H9 (cell line): ENCODE measurements around the gene FMC1. TPM values are rescaled to one million over a fixed set of nuclear protein-coding genes. Genes with fewer than 3 reads are reported as not detected.

Experiments
- DNase-seq: peaks from one replicate; pipeline ENCODE4 v3.0.0-alpha.2; 2017
- H2AFZ ChIP-seq: one replicate; pipeline ENCODE4 v1.6.1; 2013; ENCODE audit warnings: mild to moderate bottlenecking, low read length, control low read depth, moderate library complexity
- H2AK5ac ChIP-seq: 2 replicates; pipeline ENCODE4 v1.6.1; 2013; ENCODE audit warnings: low read length, control low read depth, mixed read lengths; ENCODE audit not compliant: insufficient read length
- H2BK120ac ChIP-seq: one replicate; pipeline ENCODE4 v1.6.1; 2013; ENCODE audit warnings: low read depth, mild to moderate bottlenecking, low read length, control low read depth, inconsistent platforms; ENCODE audit not compliant: poor library complexity, severe bottlenecking
- H2BK12ac ChIP-seq: 2 replicates; pipeline ENCODE4 v1.6.1; 2013; ENCODE audit warnings: low read length, control low read depth, mixed read lengths, low read depth; ENCODE audit not compliant: insufficient read length
- H2BK15ac ChIP-seq: 2 replicates; pipeline ENCODE4 v1.6.1; 2013; ENCODE audit warnings: low read depth, low read length, control low read depth
- H2BK20ac ChIP-seq: one replicate; pipeline ENCODE4 v1.6.1; 2013; ENCODE audit warnings: low read depth, mild to moderate bottlenecking, low read length, control low read depth, inconsistent platforms; ENCODE audit not compliant: poor library complexity, severe bottlenecking
- H2BK5ac ChIP-seq: 2 replicates; pipeline ENCODE4 v1.6.1; 2013; ENCODE audit warnings: low read length, control low read depth, mixed read lengths; ENCODE audit not compliant: insufficient read length
- H3K14ac ChIP-seq: 2 replicates; pipeline ENCODE4 v1.6.1; 2013; ENCODE audit warnings: low read length, control low read depth; ENCODE audit not compliant: insufficient read depth
- H3K18ac ChIP-seq: 2 replicates; pipeline ENCODE4 v1.6.1; 2013; ENCODE audit warnings: low read depth, mild to moderate bottlenecking, mixed read lengths, low read length, control low read depth; ENCODE audit not compliant: insufficient read length
- H3K23ac ChIP-seq: 2 replicates; pipeline ENCODE4 v1.6.1; 2013; ENCODE audit warnings: low read length, control low read depth, mixed read lengths, low read depth; ENCODE audit not compliant: insufficient read length
- H3K23me2 ChIP-seq: 2 replicates; pipeline ENCODE4 v1.6.1; 2013; ENCODE audit warnings: low read depth, mild to moderate bottlenecking, mixed read lengths, low read length, control low read depth; ENCODE audit not compliant: insufficient read length, poor library complexity, severe bottlenecking
- H3K27ac ChIP-seq: 2 replicates; pipeline ENCODE4 v1.5.1; 2013; ENCODE audit warnings: low read length, control low read depth, mixed read lengths, low read depth; ENCODE audit not compliant: insufficient read length
- H3K27me3 ChIP-seq: 2 replicates; pipeline ENCODE4 v1.6.1; 2013; ENCODE audit warnings: low read length, control low read depth, inconsistent platforms; ENCODE audit not compliant: insufficient read depth
- H3K4ac ChIP-seq: 2 replicates; pipeline ENCODE4 v1.6.1; 2013; ENCODE audit warnings: low read depth, mild to moderate bottlenecking, control low read depth, inconsistent platforms, low read length, moderate library complexity
- H3K4me1 ChIP-seq: 2 replicates; pipeline ENCODE4 v1.6.1; 2013; ENCODE audit warnings: low read length, control low read depth, inconsistent platforms; ENCODE audit not compliant: insufficient read depth
- H3K4me2 ChIP-seq: 2 replicates; pipeline ENCODE4 v1.6.1; 2013; ENCODE audit warnings: low read length, control low read depth, mixed read lengths; ENCODE audit not compliant: insufficient read length, insufficient read depth
- H3K56ac ChIP-seq: 2 replicates; pipeline ENCODE4 v1.6.1; 2013; ENCODE audit warnings: low read depth, mild to moderate bottlenecking, mixed read lengths, low read length, control low read depth; ENCODE audit not compliant: insufficient read length
- H3K79me1 ChIP-seq: 2 replicates; pipeline ENCODE4 v1.6.1; 2013; ENCODE audit warnings: low read depth, mild to moderate bottlenecking, moderate library complexity, low read length, control low read depth, inconsistent platforms; ENCODE audit not compliant: insufficient read depth, poor library complexity, severe bottlenecking
- H3K79me2 ChIP-seq: 2 replicates; pipeline ENCODE4 v1.6.1; 2013; ENCODE audit warnings: low read length, control low read depth, inconsistent platforms; ENCODE audit not compliant: insufficient read depth
- H3K9ac ChIP-seq: 2 replicates; pipeline ENCODE4 v1.6.1; 2013; ENCODE audit warnings: low read length, control low read depth, mixed read lengths; ENCODE audit not compliant: insufficient read length; ENCODE audit errors: extremely low read depth
- H3K9me3 ChIP-seq: one replicate; pipeline ENCODE4 v1.6.1; 2013; ENCODE audit warnings: low read depth, low read length, inconsistent platforms; ENCODE audit not compliant: control insufficient read depth
- H3T11ph ChIP-seq: one replicate; pipeline ENCODE4 v1.6.1; 2013; ENCODE audit warnings: mild to moderate bottlenecking, low read length, control low read depth, inconsistent platforms
- H4K20me1 ChIP-seq: one replicate; pipeline ENCODE4 v1.6.1; 2013; ENCODE audit not compliant: control insufficient read depth, insufficient read length, insufficient read depth
- H4K5ac ChIP-seq: 2 replicates; pipeline ENCODE4 v1.6.1; 2013; ENCODE audit warnings: low read depth, mild to moderate bottlenecking, mixed read lengths, low read length, control low read depth; ENCODE audit not compliant: insufficient read length
- H4K8ac ChIP-seq: replicated peaks from 2 replicates; pipeline ENCODE4 v1.6.1; 2013; ENCODE audit warnings: low read length, control low read depth, mixed read lengths, low read depth; ENCODE audit not compliant: insufficient read length
- H4K91ac ChIP-seq: 2 replicates; pipeline ENCODE4 v1.6.1; 2013; ENCODE audit warnings: low read depth, mild to moderate bottlenecking, moderate library complexity, mixed read lengths, low read length, control low read depth; ENCODE audit not compliant: insufficient read length
- H3K27ac Mint-ChIP-seq, 3 experiments: 2 replicates in 2 of 3; 3 replicates in 1 of 3; pipeline ENCODE4 v1.8.0; 2020 to 2021; ENCODE audit warnings: mixed read lengths in 3 of 3, mild to moderate bottlenecking in 1 of 3, moderate library complexity in 1 of 3
- H3K27me3 Mint-ChIP-seq: 2 replicates; pipeline ENCODE4 v1.8.0; 2021; ENCODE audit warnings: low read depth, mild to moderate bottlenecking, moderate library complexity, mixed read lengths
- H3K36me3 Mint-ChIP-seq, 3 experiments: 2 replicates in 2 of 3; 3 replicates in 1 of 3; pipeline ENCODE4 v1.8.0; 2020 to 2021; ENCODE audit warnings: low read depth in 3 of 3, mixed read lengths in 3 of 3; ENCODE audit not compliant: insufficient read depth in 1 of 3
- H3K4me1 Mint-ChIP-seq, 2 experiments: 2 replicates each; pipeline ENCODE4 v1.8.0; 2020; ENCODE audit warnings: mixed read lengths in 2 of 2
- H3K4me3 Mint-ChIP-seq, 2 experiments: 2 replicates in 1 of 2; 3 replicates in 1 of 2; pipeline ENCODE4 v1.8.0; 2020 to 2021; ENCODE audit warnings: mild to moderate bottlenecking in 2 of 2, mixed read lengths in 2 of 2, moderate library complexity in 1 of 2
- H3K9me3 Mint-ChIP-seq, 2 experiments: 2 replicates in 1 of 2; 3 replicates in 1 of 2; pipeline ENCODE4 v1.8.0; 2020; ENCODE audit warnings: mild to moderate bottlenecking in 2 of 2, mixed read lengths in 2 of 2, moderate library complexity in 1 of 2
- CTCF ChIP-seq: fragments of 200-600 bp; sonication (generic); conservative IDR thresholded peaks from 3 replicates; pipeline ENCODE4 v1.8.0; 2021; ENCODE audit warnings: antibody characterized with exemption, mild to moderate bottlenecking
- WGBS: extraction: QIAGEN DNeasy Blood & Tissue Kit; methylation state at CpG from one replicate; pipeline ENCODE4 v1.1.7; 2013; ENCODE audit warnings: missing lambda C conversion rate, low lambda C conversion rate, mixed read lengths; ENCODE audit not compliant: insufficient read length; ENCODE audit errors: extremely low coverage; 5-methylcytosine and 5-hydroxymethylcytosine counted together
- total RNA-seq: library from RNA; stranded (reverse); gene quantifications from 2 replicates; pipeline ENCODE4 v1.2.1, GENCODE V29; 2021

FMC1 gene
- total RNA-seq, 1 experiment from 2014 or later = 10.9 TPM

GRCh38 chr7:139300390-139300789, 40.7 kb upstream of the FMC1 start:
- Histone ChIP-seq H2BK12ac (no peak overlapping the region), H3K23me2 (no peaks in the 10 kb centered on the region), H3K56ac (no peak overlapping the region), H3T11ph (no peak overlapping the region), H2AK5ac (no peak overlapping the region), H4K8ac (no peak overlapping the region), H2AFZ (no peak overlapping the region), H3K18ac (no peak overlapping the region), H2BK15ac (no peak overlapping the region), H3K79me1 (no peaks in the 10 kb centered on the region), H3K4ac (no peak overlapping the region), H4K20me1 (no peaks in the 10 kb centered on the region), H2BK20ac (no peak overlapping the region), H3K4me2 (no peak overlapping the region), H3K27me3 (no peaks in the 10 kb centered on the region), H4K5ac (no peak overlapping the region), H2BK120ac (no peak overlapping the region), H2BK5ac (no peak overlapping the region), H4K91ac (no peak overlapping the region), H3K14ac (no peak overlapping the region), H3K79me2 (no peaks in the 10 kb centered on the region), H3K27ac (no peak overlapping the region), H3K4me1 (no peaks in the 10 kb centered on the region), H3K9me3 (no peaks in the 10 kb centered on the region), H3K9ac (no peak overlapping the region), H3K23ac (no peak overlapping the region)
- Mint-ChIP-seq H3K4me3 (no peak overlapping the region), H3K9me3 (no peaks in the 10 kb centered on the region), H3K4me1 (peaks cover 0 to 3% of the 10 kb centered on the region in 2 experiments; a peak in 1 of 4 replicates), H3K27ac (no peak overlapping the region), H3K27me3 (no peaks in the 10 kb centered on the region; the same call in 1 of the 2 replicates), H3K36me3 (peaks cover 0 to 15% (median 6%) of the 10 kb centered on the region in 3 experiments; a peak in 5 of 7 replicates)
- no peak for DNase-seq
- no CpG with 5 or more reads among the region's 2 CpGs for WGBS
- TF ChIP-seq CTCF = no peak
